Right ventricle myocardium superior (tissue), 1 donor: ENCODE results near the gene ST3GAL5. TPM values are rescaled to one million over a fixed set of nuclear protein-coding genes. Genes with fewer than 3 reads are reported as not detected.
"Not testable (repeated sequence)": the region's sequence is repeated elsewhere in the genome, so short reads cannot be mapped to it uniquely, and the experiment has no call there.

Source experiments
- ATAC-seq: fragments of 200-7000 bp; cut with Tn5 transposase; one replicate; pipeline ENCODE4 v1.9.1; 2020; ENCODE audit warnings: mild to moderate bottlenecking; ENCODE audit not compliant: poor library complexity
- DNase-seq: peaks from one replicate; pipeline ENCODE4 v3.0.0-alpha.2; 2020
- intact Hi-C: fragments of 100-400 bp; cut with DNase I; formaldehyde crosslinking; loops from one replicate; pipeline ENCODE4 v1.11.2; 2022
- total RNA-seq: library from RNA; stranded (reverse); fragmentation: NEBNext Ultra II Directional; extraction: Animal tissue kit (Norgen Biotek cat#: 25700); gene quantifications from one replicate; pipeline ENCODE4 v1.2.1, GENCODE V29; 2021
- donor health status: DM: no; HTN: yes; CAD: no; lungs with severe emphysema.

The ST3GAL5 gene
- total RNA-seq, 1 donor from 2014 or later: 5.0 TPM

GRCh38 chr2:85852152-85852840, 36.5 kb downstream of the ST3GAL5 start:
- intact Hi-C loops: no loop called here
- ATAC-seq: no peak
- no peak for DNase-seq

GRCh38 chr2:85851253-85852151, 37.3 kb downstream of the ST3GAL5 start:
- intact Hi-C loops: no loop called here
- DNase-seq (peak; percentile 65), ATAC-seq (peak; percentile 61)

DNA sequence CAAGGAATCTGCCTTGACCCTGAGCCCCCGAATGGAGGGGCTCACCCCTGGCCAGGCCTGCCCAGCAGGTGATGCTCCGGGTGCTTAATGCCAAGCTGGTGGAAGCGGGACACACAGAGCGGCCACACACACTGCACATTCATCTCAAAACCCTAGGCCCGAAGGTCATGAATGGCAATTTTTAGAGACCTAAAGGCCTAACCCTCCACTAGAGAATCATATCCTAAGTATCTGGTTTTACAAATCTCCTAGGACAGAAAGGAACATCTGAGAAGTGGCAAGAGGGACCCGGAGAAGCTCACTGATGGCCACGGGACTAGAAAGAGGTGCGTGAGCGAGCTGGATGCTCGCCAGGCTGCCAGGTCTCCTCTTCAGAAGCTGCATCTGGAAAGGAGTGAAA, 38.3 kb downstream of the ST3GAL5 start:
- ATAC-seq: no peak
- intact Hi-C loops: no loop called here
- DNase-seq: no peak

DNA sequence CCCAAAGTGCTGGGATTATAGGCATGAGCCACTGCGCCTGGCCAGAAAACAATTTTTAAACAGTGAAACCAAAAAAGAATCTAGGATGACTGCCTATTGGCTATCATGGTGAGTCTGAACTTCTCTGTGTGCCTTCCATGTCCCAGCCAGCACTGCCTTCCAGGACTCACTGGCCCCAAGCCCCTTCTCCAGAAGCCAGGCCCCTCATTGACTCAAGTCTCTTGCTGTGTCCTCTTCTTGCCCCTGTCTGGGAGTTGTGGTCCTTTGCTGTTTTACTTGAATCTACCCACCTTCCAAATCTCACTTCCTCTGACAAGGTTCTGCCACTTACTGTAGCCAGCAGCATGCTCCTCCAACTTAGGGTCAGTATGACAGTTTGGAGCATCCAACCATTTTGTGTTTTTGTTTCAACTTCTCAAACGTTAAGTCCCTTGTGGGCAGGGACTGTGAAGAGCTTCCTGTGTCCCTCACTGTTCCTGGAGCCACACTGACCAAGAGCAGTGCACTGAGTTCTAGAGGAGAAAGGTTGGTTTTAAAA, 41.7 kb downstream of the ST3GAL5 start:
- ATAC-seq (no peak), DNase-seq (no peak)
- intact Hi-C loops: no loop called here

DNA sequence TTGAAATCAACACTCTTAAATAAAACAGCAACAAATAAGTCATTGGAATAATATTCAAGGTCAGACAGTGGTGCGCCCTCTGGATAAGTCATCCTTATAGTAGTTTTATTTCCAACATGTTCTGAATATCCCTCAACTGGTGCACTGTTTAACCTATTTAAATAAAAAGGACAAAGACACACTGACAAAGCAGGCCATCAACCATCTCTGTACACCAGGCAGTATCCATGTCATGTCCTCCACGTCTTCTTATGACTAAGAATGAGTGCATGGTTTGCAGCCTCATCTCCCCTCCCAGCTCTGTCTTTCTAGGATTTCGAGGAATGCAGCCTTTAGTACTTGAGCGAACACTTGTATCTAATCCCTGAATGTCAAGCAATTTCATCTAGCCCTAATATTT, 42.4 kb downstream of the ST3GAL5 start:
- intact Hi-C loops: no loop called here
- no peak for DNase-seq
- no peak for ATAC-seq

- no peak for ATAC-seq
- intact Hi-C loops: no loop called here
- DNase-seq: no peak
Measured at GRCh38 chr2:85844486-85844885, 44.3 kb downstream of the ST3GAL5 start.

DNA sequence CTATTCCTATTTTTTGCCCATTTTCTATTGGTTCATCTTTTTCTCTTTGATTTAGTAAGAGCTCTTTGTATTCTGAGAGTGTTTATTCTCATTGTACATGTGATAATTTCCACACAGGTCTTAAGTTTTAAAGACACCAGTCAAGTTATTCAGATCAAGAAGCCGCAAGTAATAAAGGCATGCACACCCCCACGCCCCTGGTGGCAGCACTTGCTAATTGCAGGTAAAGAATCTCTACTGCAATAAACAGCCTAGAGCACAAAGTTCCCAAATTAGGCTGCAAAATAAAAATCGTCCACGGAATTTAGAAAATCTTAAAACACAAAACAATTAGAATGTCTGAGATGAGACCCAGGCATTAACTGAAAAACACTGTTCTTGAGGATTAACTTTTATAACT, 45.2 kb downstream of the ST3GAL5 start:
- DNase-seq (no peak), ATAC-seq (no peak)
- intact Hi-C loops: no loop called here

DNA sequence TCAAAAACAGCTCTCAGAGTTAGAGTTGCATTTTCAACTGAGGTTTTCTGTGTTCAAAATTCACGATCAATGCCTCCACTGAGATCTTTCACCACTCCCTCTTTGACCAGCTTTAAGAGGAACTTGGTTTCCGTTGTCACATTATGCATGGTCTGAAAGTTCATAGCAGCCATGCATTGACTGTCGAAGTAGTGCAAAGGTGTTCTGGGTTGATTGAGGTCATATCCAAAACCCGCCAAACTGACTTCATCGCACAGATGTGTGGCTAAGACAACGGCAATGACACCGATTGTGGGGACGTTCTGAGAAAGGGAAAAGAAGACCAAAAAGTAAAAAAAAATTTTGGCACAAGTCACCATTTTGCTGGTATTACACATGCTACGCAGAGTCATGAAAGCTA, 48.7 kb downstream of the ST3GAL5 start:
- no peak for ATAC-seq
- intact Hi-C loops: no loop called here
- DNase-seq: no peak

GRCh38 chr2:85839461-85839860, 49.3 kb downstream of the ST3GAL5 start:
- ATAC-seq (no peak), DNase-seq (no peak)
- intact Hi-C loops: no loop called here

DNA sequence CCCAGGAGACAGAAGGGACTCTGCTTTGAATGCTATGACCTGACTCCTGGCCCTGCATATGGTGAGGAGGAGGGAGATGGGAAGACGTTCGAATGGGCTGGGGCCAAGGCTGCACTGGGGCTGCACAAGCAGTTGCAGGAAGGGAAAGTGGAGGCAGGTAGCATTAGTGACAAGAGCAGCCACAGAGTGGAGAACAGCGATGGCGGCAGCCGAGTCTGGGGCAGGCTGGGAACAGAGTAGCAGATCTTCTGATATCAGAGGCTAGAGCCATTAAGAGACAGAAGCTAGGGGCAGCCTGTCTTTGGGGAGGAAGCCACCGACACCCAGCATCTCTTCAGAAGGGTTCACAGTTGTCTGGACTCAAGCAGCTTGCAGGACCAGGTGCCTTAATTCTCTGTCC, 50.1 kb downstream of the ST3GAL5 start:
- DNase-seq: no peak
- intact Hi-C loops: no loop called here
- no peak for ATAC-seq

GRCh38 chr2:85838181-85838580, 50.6 kb downstream of the ST3GAL5 start:
- no peak for DNase-seq
- ATAC-seq: no peak
- intact Hi-C loops: no loop called here

GRCh38 chr2:85834466-85834865, 54.3 kb downstream of the ST3GAL5 start:
- intact Hi-C loops: no loop called here
- ATAC-seq (no peak), DNase-seq (no peak)

GRCh38 chr2:85831735-85832134, 57.1 kb downstream of the ST3GAL5 start:
- intact Hi-C loops: no loop called here
- no peak for DNase-seq
- no peak for ATAC-seq

- intact Hi-C loops: no loop called here
- DNase-seq (no peak), ATAC-seq (no peak)
Measured at GRCh38 chr2:85830645-85831044, 58.1 kb downstream of the ST3GAL5 start.

DNA sequence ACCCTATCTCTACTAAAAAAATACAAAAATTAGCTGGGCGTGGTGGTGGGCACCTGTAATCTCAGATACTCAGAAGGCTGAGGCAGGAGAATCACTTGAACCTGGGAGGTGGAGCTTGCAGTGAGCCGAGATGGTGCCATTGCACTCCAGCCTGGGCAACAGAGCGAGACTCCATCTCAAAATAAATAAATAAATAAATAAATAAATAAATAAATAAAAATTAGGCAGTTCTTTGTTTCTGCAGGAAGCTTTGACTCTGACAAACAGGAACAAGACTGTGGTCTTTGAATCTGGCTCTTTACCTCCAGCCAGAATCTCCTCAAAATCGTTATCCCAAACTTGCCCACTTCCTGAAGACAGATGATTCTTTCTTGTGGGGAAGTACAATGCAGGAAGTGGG, 59.4 kb downstream of the ST3GAL5 start:
- DNase-seq, ATAC-seq, intact Hi-C loops: not testable (repeated sequence)

DNA sequence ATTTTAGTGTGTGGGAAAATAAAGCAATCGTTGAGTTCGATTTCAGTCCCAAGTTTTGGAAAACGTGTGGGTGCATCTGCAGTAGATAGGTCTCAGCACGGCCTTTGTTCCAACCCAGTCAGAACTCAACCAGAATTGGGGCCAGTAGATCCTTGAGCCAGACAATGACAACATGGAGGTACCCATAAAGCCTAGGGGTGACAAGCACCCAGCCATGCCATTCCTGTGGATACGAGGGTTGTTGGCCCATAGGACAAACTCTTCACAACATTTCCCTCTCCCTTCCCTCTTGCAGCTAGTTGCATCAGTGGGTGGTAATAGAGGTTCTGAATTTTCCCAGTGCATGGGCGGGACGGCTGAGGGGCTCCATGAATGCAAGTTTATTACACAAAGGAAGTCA, 60.1 kb downstream of the ST3GAL5 start:
- no peak for ATAC-seq
- intact Hi-C loops: no loop called here
- DNase-seq: no peak

- peak; percentile 16 for ATAC-seq
- no peak for DNase-seq
- intact Hi-C loops: loop anchor here (2.0 kb wide), 1 partner anchor 251 kb away; no protein-coding TSS in a partner anchor
Measured at GRCh38 chr2:85827879-85828569, 60.8 kb downstream of the ST3GAL5 start.

DNA sequence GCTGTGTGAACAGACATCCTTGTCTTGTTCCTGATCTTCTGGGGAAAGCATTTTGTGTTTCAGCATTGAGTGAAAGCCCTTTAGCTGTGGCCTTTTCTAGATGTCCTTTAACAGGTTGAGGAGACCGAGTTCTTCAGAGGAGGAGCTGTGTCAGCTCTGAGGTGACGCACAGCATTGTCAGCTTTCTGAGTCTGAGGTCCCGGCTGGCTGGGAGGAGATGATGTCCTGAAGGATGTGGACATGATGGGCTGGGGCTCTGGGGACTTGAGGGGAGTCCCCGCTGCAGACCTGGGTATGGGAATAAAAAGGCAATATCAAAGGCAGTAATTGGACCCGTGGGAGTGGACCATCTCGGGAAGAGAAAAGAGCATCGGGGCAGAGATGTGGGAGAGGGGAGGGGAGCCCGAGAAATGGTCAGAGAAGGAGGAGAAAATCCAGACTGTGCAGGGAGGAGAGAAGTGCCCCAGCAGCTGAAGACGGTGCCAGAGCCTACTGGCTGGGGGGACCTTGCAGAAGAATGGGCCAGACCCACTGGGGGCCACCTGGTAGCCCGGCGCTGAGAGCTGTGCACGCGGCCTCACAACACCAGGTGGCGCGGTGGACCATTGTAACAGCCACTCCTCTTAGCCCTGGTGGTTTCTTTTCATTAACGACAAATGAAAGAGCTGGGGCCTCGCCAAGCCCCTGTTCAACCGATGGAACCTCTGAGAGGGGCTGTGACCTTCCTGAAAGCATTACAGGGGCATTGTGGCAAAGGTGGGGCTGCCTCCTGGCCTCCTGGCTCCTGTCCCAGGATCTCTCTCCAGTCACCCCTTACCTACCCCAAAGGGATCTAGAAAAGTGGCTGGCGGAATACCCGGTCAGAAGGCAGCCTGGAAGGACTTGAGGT, 61.6 kb downstream of the ST3GAL5 start:
- intact Hi-C loops: loop anchor here (2.0 kb wide), 1 partner anchor 252 kb away; no protein-coding TSS in a partner anchor
- peak; percentile 97 for ATAC-seq

More for the DNA sequence above, 61.6 kb downstream of the ST3GAL5 start:
- DNase-seq: peak; percentile 88
